ENCODE measurements around the gene FMO4. TPM values are rescaled to one million over a fixed set of nuclear protein-coding genes. Genes with fewer than 3 reads are reported as not detected.
A peak's percentile ranks its signal among the peaks of the same experiment; 100 is the strongest.

The FMO4 gene
- total and polyA plus RNA-seq, 9 of the 15 experiments (the other 6 are each of a cell fraction or from before 2014, with no cell fraction given), result 0.25 to 1.1 (median 0.54) TPM; not detected in 2

DNA sequence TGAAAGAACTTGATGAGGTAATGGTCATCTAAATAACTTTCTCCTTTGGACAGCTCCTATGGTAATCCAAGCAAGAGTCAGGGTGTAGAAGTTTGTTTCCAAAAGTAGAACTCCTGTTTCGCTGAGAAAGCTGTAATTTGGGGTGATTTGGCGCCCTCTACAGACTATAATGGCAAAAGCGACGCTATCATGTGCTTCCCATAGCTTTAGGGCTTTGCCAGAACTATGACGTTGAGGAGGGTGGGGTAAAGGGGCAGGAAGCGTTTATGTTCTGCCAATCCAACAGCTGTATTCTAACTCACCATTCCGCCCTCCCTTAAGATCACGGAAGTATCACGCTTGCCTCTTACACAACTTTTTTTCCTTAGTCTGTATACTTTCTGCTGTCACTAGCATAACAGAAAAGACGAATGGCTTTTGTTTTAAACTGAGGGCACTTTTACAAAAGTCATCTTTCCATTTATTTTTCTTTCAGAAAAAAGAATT is at the start of gene FMO4 (continued):
- TF ChIP-seq, protein P1, sequence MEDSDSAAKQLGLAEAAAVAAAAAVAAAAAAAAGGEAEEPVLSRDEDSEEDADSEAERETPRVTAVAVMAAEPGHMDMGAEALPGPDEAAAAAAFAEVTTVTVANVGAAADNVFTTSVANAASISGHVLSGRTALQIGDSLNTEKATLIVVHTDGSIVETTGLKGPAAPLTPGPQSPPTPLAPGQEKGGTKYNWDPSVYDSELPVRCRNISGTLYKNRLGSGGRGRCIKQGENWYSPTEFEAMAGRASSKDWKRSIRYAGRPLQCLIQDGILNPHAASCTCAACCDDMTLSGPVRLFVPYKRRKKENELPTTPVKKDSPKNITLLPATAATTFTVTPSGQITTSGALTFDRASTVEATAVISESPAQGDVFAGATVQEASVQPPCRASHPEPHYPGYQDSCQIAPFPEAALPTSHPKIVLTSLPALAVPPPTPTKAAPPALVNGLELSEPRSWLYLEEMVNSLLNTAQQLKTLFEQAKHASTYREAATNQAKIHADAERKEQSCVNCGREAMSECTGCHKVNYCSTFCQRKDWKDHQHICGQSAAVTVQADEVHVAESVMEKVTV (CRISPR knock-in tag; IDR thresholded peaks at IDR 0.05), result 0 out of 2 replicates have a peak, but pooled peaks have one; percentile 35
- TF ChIP-seq, protein P2, sequence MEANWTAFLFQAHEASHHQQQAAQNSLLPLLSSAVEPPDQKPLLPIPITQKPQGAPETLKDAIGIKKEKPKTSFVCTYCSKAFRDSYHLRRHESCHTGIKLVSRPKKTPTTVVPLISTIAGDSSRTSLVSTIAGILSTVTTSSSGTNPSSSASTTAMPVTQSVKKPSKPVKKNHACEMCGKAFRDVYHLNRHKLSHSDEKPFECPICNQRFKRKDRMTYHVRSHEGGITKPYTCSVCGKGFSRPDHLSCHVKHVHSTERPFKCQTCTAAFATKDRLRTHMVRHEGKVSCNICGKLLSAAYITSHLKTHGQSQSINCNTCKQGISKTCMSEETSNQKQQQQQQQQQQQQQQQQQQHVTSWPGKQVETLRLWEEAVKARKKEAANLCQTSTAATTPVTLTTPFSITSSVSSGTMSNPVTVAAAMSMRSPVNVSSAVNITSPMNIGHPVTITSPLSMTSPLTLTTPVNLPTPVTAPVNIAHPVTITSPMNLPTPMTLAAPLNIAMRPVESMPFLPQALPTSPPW (CRISPR knock-in tag; IDR thresholded peaks at IDR 0.05), result peak; percentile 73
- TF ChIP-seq CXXC5 (CRISPR knock-in tag; IDR thresholded peaks at IDR 0.05) (no peak), MNT (conservative IDR thresholded peaks at IDR 0.05) (0 out of 4 replicates have a peak, but pooled peaks of 1 of the 2 experiments have one; percentile 22), CREB1 (IDR thresholded peaks at IDR 0.05) (peak; percentile 72), CREB1 (CRISPR knock-in tag; IDR thresholded peaks at IDR 0.05) (peak; percentile 66), MYC (IDR thresholded peaks at IDR 0.05; ENCODE audit: low read depth, low read length) (peak; percentile 62), MYC (CRISPR knock-in tag; IDR thresholded peaks at IDR 0.05; ENCODE audit: borderline replicate concordance, low read depth) (no peak), GABPB1 (CRISPR knock-in tag; IDR thresholded peaks at IDR 0.05) (no peak), SRSF7 (optimal IDR thresholded peaks at IDR 0.05; ENCODE audit: low read depth, low read length) (no peak), HNRNPK (IDR thresholded peaks at IDR 0.05; ENCODE audit: low read depth, low read length, poor library complexity, severe bottlenecking) (no peak)
- TF ChIP-seq, protein P3, sequence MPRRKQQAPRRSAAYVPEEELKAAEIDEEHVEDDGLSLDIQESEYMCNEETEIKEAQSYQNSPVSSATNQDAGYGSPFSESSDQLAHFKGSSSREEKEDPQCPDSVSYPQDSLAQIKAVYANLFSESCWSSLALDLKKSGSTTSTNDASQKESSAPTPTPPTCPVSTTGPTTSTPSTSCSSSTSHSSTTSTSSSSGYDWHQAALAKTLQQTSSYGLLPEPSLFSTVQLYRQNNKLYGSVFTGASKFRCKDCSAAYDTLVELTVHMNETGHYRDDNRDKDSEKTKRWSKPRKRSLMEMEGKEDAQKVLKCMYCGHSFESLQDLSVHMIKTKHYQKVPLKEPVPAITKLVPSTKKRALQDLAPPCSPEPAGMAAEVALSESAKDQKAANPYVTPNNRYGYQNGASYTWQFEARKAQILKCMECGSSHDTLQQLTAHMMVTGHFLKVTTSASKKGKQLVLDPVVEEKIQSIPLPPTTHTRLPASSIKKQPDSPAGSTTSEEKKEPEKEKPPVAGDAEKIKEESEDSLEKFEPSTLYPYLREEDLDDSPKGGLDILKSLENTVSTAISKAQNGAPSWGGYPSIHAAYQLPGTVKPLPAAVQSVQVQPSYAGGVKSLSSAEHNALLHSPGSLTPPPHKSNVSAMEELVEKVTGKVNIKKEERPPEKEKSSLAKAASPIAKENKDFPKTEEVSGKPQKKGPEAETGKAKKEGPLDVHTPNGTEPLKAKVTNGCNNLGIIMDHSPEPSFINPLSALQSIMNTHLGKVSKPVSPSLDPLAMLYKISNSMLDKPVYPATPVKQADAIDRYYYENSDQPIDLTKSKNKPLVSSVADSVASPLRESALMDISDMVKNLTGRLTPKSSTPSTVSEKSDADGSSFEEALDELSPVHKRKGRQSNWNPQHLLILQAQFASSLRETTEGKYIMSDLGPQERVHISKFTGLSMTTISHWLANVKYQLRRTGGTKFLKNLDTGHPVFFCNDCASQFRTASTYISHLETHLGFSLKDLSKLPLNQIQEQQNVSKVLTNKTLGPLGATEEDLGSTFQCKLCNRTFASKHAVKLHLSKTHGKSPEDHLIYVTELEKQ (CRISPR knock-in tag; IDR thresholded peaks at IDR 0.05), result no peak
- TF ChIP-seq, protein P4, sequence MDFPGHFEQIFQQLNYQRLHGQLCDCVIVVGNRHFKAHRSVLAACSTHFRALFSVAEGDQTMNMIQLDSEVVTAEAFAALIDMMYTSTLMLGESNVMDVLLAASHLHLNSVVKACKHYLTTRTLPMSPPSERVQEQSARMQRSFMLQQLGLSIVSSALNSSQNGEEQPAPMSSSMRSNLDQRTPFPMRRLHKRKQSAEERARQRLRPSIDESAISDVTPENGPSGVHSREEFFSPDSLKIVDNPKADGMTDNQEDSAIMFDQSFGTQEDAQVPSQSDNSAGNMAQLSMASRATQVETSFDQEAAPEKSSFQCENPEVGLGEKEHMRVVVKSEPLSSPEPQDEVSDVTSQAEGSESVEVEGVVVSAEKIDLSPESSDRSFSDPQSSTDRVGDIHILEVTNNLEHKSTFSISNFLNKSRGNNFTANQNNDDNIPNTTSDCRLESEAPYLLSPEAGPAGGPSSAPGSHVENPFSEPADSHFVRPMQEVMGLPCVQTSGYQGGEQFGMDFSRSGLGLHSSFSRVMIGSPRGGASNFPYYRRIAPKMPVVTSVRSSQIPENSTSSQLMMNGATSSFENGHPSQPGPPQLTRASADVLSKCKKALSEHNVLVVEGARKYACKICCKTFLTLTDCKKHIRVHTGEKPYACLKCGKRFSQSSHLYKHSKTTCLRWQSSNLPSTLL (IDR thresholded peaks at IDR 0.05), result no peak
- TF ChIP-seq, protein P5, sequence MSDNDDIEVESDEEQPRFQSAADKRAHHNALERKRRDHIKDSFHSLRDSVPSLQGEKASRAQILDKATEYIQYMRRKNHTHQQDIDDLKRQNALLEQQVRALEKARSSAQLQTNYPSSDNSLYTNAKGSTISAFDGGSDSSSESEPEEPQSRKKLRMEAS (CRISPR knock-in tag; IDR thresholded peaks at IDR 0.05), result no peak
- TF ChIP-seq, protein P6, sequence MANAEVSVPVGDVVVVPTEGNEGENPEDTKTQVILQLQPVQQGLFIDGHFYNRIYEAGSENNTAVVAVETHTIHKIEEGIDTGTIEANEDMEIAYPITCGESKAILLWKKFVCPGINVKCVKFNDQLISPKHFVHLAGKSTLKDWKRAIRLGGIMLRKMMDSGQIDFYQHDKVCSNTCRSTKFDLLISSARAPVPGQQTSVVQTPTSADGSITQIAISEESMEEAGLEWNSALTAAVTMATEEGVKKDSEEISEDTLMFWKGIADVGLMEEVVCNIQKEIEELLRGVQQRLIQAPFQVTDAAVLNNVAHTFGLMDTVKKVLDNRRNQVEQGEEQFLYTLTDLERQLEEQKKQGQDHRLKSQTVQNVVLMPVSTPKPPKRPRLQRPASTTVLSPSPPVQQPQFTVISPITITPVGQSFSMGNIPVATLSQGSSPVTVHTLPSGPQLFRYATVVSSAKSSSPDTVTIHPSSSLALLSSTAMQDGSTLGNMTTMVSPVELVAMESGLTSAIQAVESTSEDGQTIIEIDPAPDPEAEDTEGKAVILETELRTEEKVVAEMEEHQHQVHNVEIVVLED (CRISPR knock-in tag; IDR thresholded peaks at IDR 0.05), result no peak
